Thyroid gland (tissue), 4 donors: ENCODE measurements around the gene MSTO1. TPM values are rescaled to one million over a fixed set of nuclear protein-coding genes. Genes with fewer than 3 reads are reported as not detected.

ENCODE experiments used
- small RNA-seq: library from RNA; depleted of rRNA; stranded (forward); fragments of <200 nt; gene quantifications from one replicate; pipeline ENCODE3, GENCODE V24; 2016
- total RNA-seq, 4 donors: library from RNA; depleted of rRNA; stranded (reverse); fragments of >200 nt; gene quantifications; one replicate each; pipeline ENCODE4 v1.2.3, GENCODE V29; 2016

Gene MSTO1
- total RNA-seq, 4 donors from 2014 or later = 8.3 to 31.9 (median 18.6) TPM

Small RNAs within 50 kb of the gene (small RNA-seq; reads per million reads assigned to genes)
- not detected for gene AL353807.4

Other genes starting within 250 kb of the MSTO1 start
- gene ASH1L, start 47.4 kb upstream of the MSTO1 start, total RNA-seq = 100 to 1,000 TPM in 1 of 4 donors, 10 to 100 TPM in 3; 68.1 to 120 (median 85.2) TPM
- 100 to 1,000 TPM in 2 of 4 donors, 10 to 100 TPM in 2; 61.7 to 172 (median 94.6) TPM for gene YY1AP1, start 78.6 kb downstream of the MSTO1 start, total RNA-seq
- 100 to 1,000 TPM in 3 of 4 donors, 10 to 100 TPM in 1; 70.8 to 141 (median 106) TPM for gene DAP3, start 78.9 kb downstream of the MSTO1 start, total RNA-seq
- gene GON4L, start 247.0 kb downstream of the MSTO1 start, total RNA-seq = 10 to 100 TPM; 32.3 to 64.9 (median 43.6) TPM
- 1 to 10 TPM; 3.3 to 9.1 (median 3.6) TPM for gene SYT11, start 249.3 kb downstream of the MSTO1 start, total RNA-seq